ENCODE measurements around the gene RPL41. TPM values are rescaled to one million over a fixed set of nuclear protein-coding genes. Genes with fewer than 3 reads are reported as not detected.

The RPL41 gene
- polyA plus RNA-seq, 3 donors = 5,478 to 6,026 (median 6,015) TPM

- DNase-seq (ENCODE audit: low read depth in 3 of 3, low spot score in 2 of 3) = no peak
Observed at GRCh38 chr12:56164345-56164729, 47.9 kb downstream of the RPL41 start.

GRCh38 chr12:56165369-56165768 is 48.9 kb downstream of the RPL41 start:
- DNase-seq (ENCODE audit: low read depth in 3 of 3, low spot score in 2 of 3) = no peak

Other genes with a start within 250 kb of the RPL41 start
- 10 to 100 TPM; 35.6 to 37.5 (median 36.3) TPM for gene PYM1, start 188.7 kb upstream of the RPL41 start, polyA plus RNA-seq (ENCODE audit: insufficient read length in 3 of 3)
- 10 to 100 TPM; 17.2 to 17.8 (median 17.7) TPM for gene DGKA, start 185.5 kb upstream of the RPL41 start, polyA plus RNA-seq (ENCODE audit: insufficient read length in 3 of 3)
- gene PMEL, start 150.6 kb upstream of the RPL41 start, polyA plus RNA-seq (ENCODE audit: insufficient read length in 3 of 3) = 1 to 10 TPM; 3.0 to 3.9 (median 3.8) TPM
- 10 to 100 TPM; 56.8 to 58.8 (median 58.6) TPM for gene CDK2, start 149.8 kb upstream of the RPL41 start, polyA plus RNA-seq (ENCODE audit: insufficient read length in 3 of 3)
- 100 to 1,000 TPM; 160 to 162 (median 161) TPM for gene RAB5B, start 142.6 kb upstream of the RPL41 start, polyA plus RNA-seq (ENCODE audit: insufficient read length in 3 of 3)
- 10 to 100 TPM; 47.0 to 48.1 (median 47.4) TPM for gene SUOX, start 119.4 kb upstream of the RPL41 start, polyA plus RNA-seq (ENCODE audit: insufficient read length in 3 of 3)
- gene IKZF4, start 95.6 kb upstream of the RPL41 start, polyA plus RNA-seq (ENCODE audit: insufficient read length in 3 of 3) = 10 to 100 TPM; 15.0 to 15.7 (median 15.1) TPM
- gene RPS26, start 74.7 kb upstream of the RPL41 start, polyA plus RNA-seq (ENCODE audit: insufficient read length in 3 of 3) = 100 to 1,000 TPM; 127 to 550 (median 327) TPM
- gene ERBB3, start 36.5 kb upstream of the RPL41 start, polyA plus RNA-seq (ENCODE audit: insufficient read length in 3 of 3) = 10 to 100 TPM; 72.3 to 90.7 (median 82.9) TPM
- 100 to 1,000 TPM; 171 to 177 (median 175) TPM for gene PA2G4, start 12.1 kb upstream of the RPL41 start, polyA plus RNA-seq (ENCODE audit: insufficient read length in 3 of 3)
- gene ZC3H10, start 1.6 kb downstream of the RPL41 start, polyA plus RNA-seq (ENCODE audit: insufficient read length in 3 of 3) = 1 to 10 TPM; 5.8 to 6.3 (median 6.1) TPM
- 10 to 100 TPM; 75.1 to 82.9 (median 77.6) TPM for gene ESYT1, start 11.6 kb downstream of the RPL41 start, polyA plus RNA-seq (ENCODE audit: insufficient read length in 3 of 3)
- 100 to 1,000 TPM; 176 to 177 (median 176) TPM for gene MYL6B, start 36.0 kb downstream of the RPL41 start, polyA plus RNA-seq (ENCODE audit: insufficient read length in 3 of 3)
- 1,000 to 10,000 TPM; 2,228 to 2,441 (median 2,313) TPM for gene MYL6, start 41.7 kb downstream of the RPL41 start, polyA plus RNA-seq (ENCODE audit: insufficient read length in 3 of 3)
- gene SMARCC2, start 72.8 kb downstream of the RPL41 start, polyA plus RNA-seq (ENCODE audit: insufficient read length in 3 of 3) = 100 to 1,000 TPM; 112 to 131 (median 118) TPM
- gene RNF41, start 105.3 kb downstream of the RPL41 start, polyA plus RNA-seq (ENCODE audit: insufficient read length in 3 of 3) = 10 to 100 TPM; 44.8 to 48.4 (median 46.7) TPM
- 10 to 100 TPM; 26.1 to 31.5 (median 29.5) TPM for gene NABP2, start 107.7 kb downstream of the RPL41 start, polyA plus RNA-seq (ENCODE audit: insufficient read length in 3 of 3)
- 10 to 100 TPM; 36.0 to 50.3 (median 49.2) TPM for gene SLC39A5, start 113.4 kb downstream of the RPL41 start, polyA plus RNA-seq (ENCODE audit: insufficient read length in 3 of 3)
- gene ANKRD52, start 141.8 kb downstream of the RPL41 start, polyA plus RNA-seq (ENCODE audit: insufficient read length in 3 of 3) = 10 to 100 TPM; 24.9 to 27.2 (median 25.2) TPM
- 10 to 100 TPM; 16.6 to 19.6 (median 16.8) TPM for gene COQ10A, start 150.3 kb downstream of the RPL41 start, polyA plus RNA-seq (ENCODE audit: insufficient read length in 3 of 3)
- 100 to 1,000 TPM; 216 to 220 (median 217) TPM for gene CS, start 183.7 kb downstream of the RPL41 start, polyA plus RNA-seq (ENCODE audit: insufficient read length in 3 of 3)
- 100 to 1,000 TPM; 155 to 171 (median 163) TPM for gene CNPY2, start 199.4 kb downstream of the RPL41 start, polyA plus RNA-seq (ENCODE audit: insufficient read length in 3 of 3)
- 10 to 100 TPM; 73.1 to 89.8 (median 75.8) TPM for gene PAN2, start 217.4 kb downstream of the RPL41 start, polyA plus RNA-seq (ENCODE audit: insufficient read length in 3 of 3)
- under 1 TPM; 0.58 to 0.82 (median 0.65) TPM for gene IL23A, start 222.3 kb downstream of the RPL41 start, polyA plus RNA-seq (ENCODE audit: insufficient read length in 3 of 3)
- gene STAT2, start 243.5 kb downstream of the RPL41 start, polyA plus RNA-seq (ENCODE audit: insufficient read length in 3 of 3) = 10 to 100 TPM; 78.6 to 87.0 (median 85.2) TPM
- gene APOF, start 246.2 kb downstream of the RPL41 start, polyA plus RNA-seq (ENCODE audit: insufficient read length in 3 of 3) = under 1 TPM in 1 of 3 donors, not detected in 2; 0.11 TPM

Data from right renal cortex interstitium (tissue), 3 donors.